HuH-7.5 (cell line): ENCODE data around the gene ACSL6.

ENCODE experiments used
- DNase-seq: peaks from one replicate; pipeline ENCODE4 v3.0.0; 2011; ENCODE audit warnings: low spot score

The ACSL6 gene

GRCh38 chr5:132046880-132047299, 35.4 kb upstream of the ACSL6 start:
- no peak for DNase-seq

GRCh38 chr5:132044207-132044606, 32.7 kb upstream of the ACSL6 start:
- DNase-seq = no peak

GRCh38 chr5:132037353-132037752, 25.9 kb upstream of the ACSL6 start:
- DNase-seq = no peak

- DNase-seq = no peak
Measured at GRCh38 chr5:132033122-132033521, 21.7 kb upstream of the ACSL6 start.

- no peak for DNase-seq
Measured at GRCh38 chr5:132032196-132032595, 20.7 kb upstream of the ACSL6 start.

- DNase-seq = no peak
Measured at GRCh38 chr5:132030610-132031009, 19.2 kb upstream of the ACSL6 start.

GRCh38 chr5:132029609-132030330, 18.3 kb upstream of the ACSL6 start:
- DNase-seq = no peak

GRCh38 chr5:132027027-132027426, 15.6 kb upstream of the ACSL6 start:
- no peak for DNase-seq

- no peak for DNase-seq
Measured at GRCh38 chr5:132026516-132027008, 15.1 kb upstream of the ACSL6 start.

GRCh38 chr5:132025403-132025971, 14.0 kb upstream of the ACSL6 start:
- no peak for DNase-seq

GRCh38 chr5:132024789-132025402, 13.4 kb upstream of the ACSL6 start:
- no peak for DNase-seq

GRCh38 chr5:132024117-132024435, 12.6 kb upstream of the ACSL6 start:
- no peak for DNase-seq

- DNase-seq = no peak
Measured at GRCh38 chr5:132023258-132024116, 12.0 kb upstream of the ACSL6 start.

- DNase-seq = no peak
Measured at GRCh38 chr5:132022737-132023136, 11.3 kb upstream of the ACSL6 start.

- no peak for DNase-seq
Measured at GRCh38 chr5:132021654-132022053, 10.2 kb upstream of the ACSL6 start.

- DNase-seq = no peak
Measured at GRCh38 chr5:132020568-132021339, 9.3 kb upstream of the ACSL6 start.

- DNase-seq = no peak
Measured at GRCh38 chr5:132019857-132020555, 8.5 kb upstream of the ACSL6 start.

- no peak for DNase-seq
Measured at GRCh38 chr5:132019337-132019736, 7.9 kb upstream of the ACSL6 start.

- DNase-seq = no peak
Measured at GRCh38 chr5:132017738-132018625, 6.5 kb upstream of the ACSL6 start.

GRCh38 chr5:132017316-132017715, 5.9 kb upstream of the ACSL6 start:
- no peak for DNase-seq
